HCEC 1CT (cell line): Measurements from ENCODE around the gene CPTP.
"Not testable (repeated sequence)": the region's sequence is repeated elsewhere in the genome, so short reads cannot be mapped to it uniquely, and the experiment has no call there.

Experiments used
- DNase-seq: peaks from one replicate; pipeline ENCODE4 v3.0.0-alpha.2; 2017

CPTP gene

GRCh38 chr1:1352786-1353388, 28.3 kb downstream of the CPTP start:
- DNase-seq, result no peak

GRCh38 chr1:1353389-1354151, 29.0 kb downstream of the CPTP start:
- no peak for DNase-seq

GRCh38 chr1:1354271-1355247, 30.0 kb downstream of the CPTP start:
- no peak for DNase-seq

- no peak for DNase-seq
Measured at GRCh38 chr1:1355416-1355815, 30.8 kb downstream of the CPTP start.

- peak; percentile 0 for DNase-seq
Measured at GRCh38 chr1:1356166-1356795, 31.7 kb downstream of the CPTP start.

GRCh38 chr1:1356796-1357401, 32.3 kb downstream of the CPTP start:
- peak; percentile 38 for DNase-seq

- DNase-seq, result peak; percentile 29
Measured at GRCh38 chr1:1357871-1358432, 33.4 kb downstream of the CPTP start.

GRCh38 chr1:1358433-1359271, 34.0 kb downstream of the CPTP start, which contains the start of gene MXRA8:
MXRA8 (minus strand) TSS chr1:1358555; CDS start chr1:1358504, 51 bp downstream.
- peak; percentile 81 for DNase-seq

- DNase-seq, result peak; percentile 58
Measured at GRCh38 chr1:1359308-1359663, 34.7 kb downstream of the CPTP start.

GRCh38 chr1:1359664-1360468, 35.3 kb downstream of the CPTP start:
- peak; percentile 46 for DNase-seq

- peak; percentile 97 for DNase-seq
Measured at GRCh38 chr1:1360506-1361169, 36.0 kb downstream of the CPTP start.

GRCh38 chr1:1361233-1361981, 36.8 kb downstream of the CPTP start:
- no peak for DNase-seq

GRCh38 chr1:1361982-1362423, 37.4 kb downstream of the CPTP start:
- DNase-seq, result peak; percentile 87

GRCh38 chr1:1364266-1364665, 39.7 kb downstream of the CPTP start:
- DNase-seq, result no peak

- DNase-seq, result no peak
Measured at GRCh38 chr1:1365875-1366698, 41.5 kb downstream of the CPTP start.

GRCh38 chr1:1366699-1367066, 42.1 kb downstream of the CPTP start:
- DNase-seq, result no peak

- DNase-seq, result no peak
Measured at GRCh38 chr1:1367315-1367714, 42.7 kb downstream of the CPTP start.

- not testable (repeated sequence) for DNase-seq
Measured at GRCh38 chr1:1370094-1370493, 45.5 kb downstream of the CPTP start.
